Astrocyte (in vitro differentiated cells and primary cell): Measurements from ENCODE around the gene ACP6. TPM values are rescaled to one million over a fixed set of nuclear protein-coding genes. Genes with fewer than 3 reads are reported as not detected.
A peak's percentile ranks its signal among the peaks of the same experiment; 100 is the strongest.

Experiments used
- DNase-seq: peaks from one replicate; pipeline ENCODE4 v3.0.0-alpha.2; 2010; ENCODE audit warnings: low read depth
- FAIRE-seq: peaks from 2 replicates; lab custom pipeline; 2011; peaks lifted over from hg19 to GRCh38; lab: Jason Lieb, UNC
- H2AFZ ChIP-seq: 2 replicates; pipeline ENCODE4 v1.6.0; 2012; ENCODE audit warnings: low read depth, low read length, inconsistent platforms
- H3K27ac ChIP-seq: 2 replicates; pipeline ENCODE4 v1.5.1; 2011; ENCODE audit warnings: low read depth, low read length, inconsistent platforms
- H3K27me3 ChIP-seq: 2 replicates; pipeline ENCODE4 v1.6.0; 2011; ENCODE audit warnings: low read length, inconsistent platforms; ENCODE audit not compliant: insufficient read depth
- H3K36me3 ChIP-seq: 2 replicates; pipeline ENCODE4 v1.5.1; 2011; ENCODE audit warnings: low read length, inconsistent platforms; ENCODE audit not compliant: insufficient read depth
- H3K4me1 ChIP-seq: 2 replicates; pipeline ENCODE4 v1.5.1; 2011; ENCODE audit warnings: low read length, inconsistent platforms; ENCODE audit not compliant: insufficient read depth
- H3K4me2 ChIP-seq: 2 replicates; pipeline ENCODE4 v1.6.0; 2012; ENCODE audit warnings: low read length, inconsistent platforms
- H3K4me3 ChIP-seq: 2 replicates; pipeline ENCODE4 v1.5.1; 2011; ENCODE audit warnings: low read depth, mild to moderate bottlenecking, low read length, inconsistent platforms; ENCODE audit not compliant: insufficient read depth
- H3K79me2 ChIP-seq: 2 replicates; pipeline ENCODE4 v1.6.0; 2012; ENCODE audit warnings: mild to moderate bottlenecking, low read length, inconsistent platforms; ENCODE audit not compliant: insufficient read depth
- H3K9ac ChIP-seq: 2 replicates; pipeline ENCODE4 v1.6.0; 2012; ENCODE audit warnings: mild to moderate bottlenecking, low read length, inconsistent platforms
- H3K9me3 ChIP-seq: 2 replicates; pipeline ENCODE4 v1.5.1; 2012; ENCODE audit warnings: low read depth, mild to moderate bottlenecking, low read length, inconsistent platforms; ENCODE audit not compliant: insufficient read depth
- H4K20me1 ChIP-seq: 2 replicates; pipeline ENCODE4 v1.6.0; 2012; ENCODE audit warnings: low read length, inconsistent platforms; ENCODE audit not compliant: insufficient read depth
- H3K27ac Mint-ChIP-seq: one replicate; pipeline ENCODE4 v1.8.0; 2021; ENCODE audit warnings: mild to moderate bottlenecking, mixed read lengths; ENCODE audit not compliant: unreplicated experiment
- H3K27me3 Mint-ChIP-seq: one replicate; pipeline ENCODE4 v1.8.0; 2021; ENCODE audit warnings: low read depth, mixed read lengths; ENCODE audit not compliant: unreplicated experiment
- H3K36me3 Mint-ChIP-seq: one replicate; pipeline ENCODE4 v1.8.0; 2021; ENCODE audit warnings: low read depth, mixed read lengths; ENCODE audit not compliant: unreplicated experiment
- H3K4me1 Mint-ChIP-seq: one replicate; pipeline ENCODE4 v1.8.0; 2021; ENCODE audit warnings: low read depth, mixed read lengths; ENCODE audit not compliant: unreplicated experiment
- H3K4me3 Mint-ChIP-seq: one replicate; pipeline ENCODE4 v1.8.0; 2021; ENCODE audit warnings: mild to moderate bottlenecking, moderate library complexity, mixed read lengths; ENCODE audit not compliant: unreplicated experiment
- H3K9me3 Mint-ChIP-seq: one replicate; pipeline ENCODE4 v1.8.0; 2021; ENCODE audit warnings: mild to moderate bottlenecking, mixed read lengths; ENCODE audit not compliant: unreplicated experiment
- CTCF ChIP-seq: IDR thresholded peaks from 2 replicates; pipeline ENCODE4 v1.5.1; 2011; ENCODE audit warnings: low read depth, mild to moderate bottlenecking, inconsistent platforms, low read length, moderate library complexity; ENCODE audit not compliant: insufficient read depth
- EZH2 ChIP-seq: IDR thresholded peaks from 2 replicates; pipeline ENCODE4 v1.6.1; 2012; ENCODE audit warnings: mild to moderate bottlenecking, low read length, inconsistent platforms; ENCODE audit not compliant: insufficient read depth
- total RNA-seq: library from RNA; stranded (reverse); gene quantifications from 2 replicates; pipeline ENCODE4 v1.2.1, GENCODE V29; 2021

The ACP6 gene
- total RNA-seq, 1 donor from 2014 or later = 17.5 TPM

DNA sequence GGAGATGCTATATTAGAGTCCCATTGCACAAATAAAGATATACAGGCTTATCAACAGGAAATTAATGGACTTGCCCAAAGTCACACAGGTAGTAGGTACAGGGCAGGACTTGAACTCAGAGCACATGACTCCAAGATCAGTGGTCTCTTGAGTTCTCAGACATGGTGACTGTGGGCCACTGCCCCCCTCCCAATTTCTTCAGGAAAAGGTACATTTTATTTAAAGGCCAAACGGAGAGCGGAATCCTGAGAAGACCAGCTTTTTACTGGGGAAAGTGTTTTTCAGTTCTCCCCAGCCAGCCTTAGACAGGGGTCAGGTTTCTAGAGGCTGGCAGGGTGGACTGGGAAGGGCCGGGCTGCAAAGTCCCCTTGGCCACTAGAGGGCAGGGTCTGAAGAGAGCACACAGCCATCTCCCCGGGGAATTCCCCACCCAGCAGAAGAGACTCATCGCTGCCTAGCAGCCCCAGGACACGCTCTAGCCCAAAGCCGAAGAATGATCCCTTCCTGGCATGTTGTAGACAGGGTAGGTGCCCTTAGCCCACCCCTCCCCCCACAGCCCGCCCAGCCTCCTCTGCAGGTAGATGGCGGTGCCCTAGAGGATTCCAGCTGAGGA, 29.7 kb downstream of the ACP6 start:
- H3K4me3 ChIP-seq = no peak overlapping the region
- FAIRE-seq (no peak), DNase-seq (peak; percentile 56)
- no peaks in the 10 kb centered on the region for H3K79me2 ChIP-seq
- no peak overlapping the region for H3K4me3 Mint-ChIP-seq
- H3K4me1 ChIP-seq = no peaks in the 10 kb centered on the region
- H3K9me3 Mint-ChIP-seq = no peaks in the 10 kb centered on the region
- no peaks in the 10 kb centered on the region for H3K36me3 ChIP-seq
- H4K20me1 ChIP-seq = no peaks in the 10 kb centered on the region
- H3K9ac ChIP-seq = no peak overlapping the region
- H3K27ac Mint-ChIP-seq = no peak overlapping the region
- no peaks in the 10 kb centered on the region for H3K27me3 Mint-ChIP-seq
- TF ChIP-seq CTCF (peak; percentile 76), EZH2 (no peak)
- H2AFZ ChIP-seq = no peak overlapping the region
- peaks cover 7% of the 10 kb centered on the region for H3K36me3 Mint-ChIP-seq
- H3K9me3 ChIP-seq = no peaks in the 10 kb centered on the region
- no peaks in the 10 kb centered on the region for H3K4me1 Mint-ChIP-seq
- no peak overlapping the region for H3K4me2 ChIP-seq
- no peak overlapping the region for H3K27ac ChIP-seq
- H3K27me3 ChIP-seq = no peaks in the 10 kb centered on the region

- FAIRE-seq = no peak
- Histone ChIP-seq H3K36me3 (no peaks in the 10 kb centered on the region), H3K9me3 (no peaks in the 10 kb centered on the region), H3K79me2 (no peaks in the 10 kb centered on the region), H4K20me1 (no peaks in the 10 kb centered on the region), H3K27ac (no peak overlapping the region), H3K27me3 (no peaks in the 10 kb centered on the region), H3K9ac (no peak overlapping the region), H3K4me2 (no peak overlapping the region), H3K4me1 (no peaks in the 10 kb centered on the region), H3K4me3 (no peak overlapping the region), H2AFZ (no peak overlapping the region)
- no peak for DNase-seq
- no peak for TF ChIP-seq CTCF
- no peak for TF ChIP-seq EZH2
- H3K27me3 Mint-ChIP-seq = no peaks in the 10 kb centered on the region
- H3K36me3 Mint-ChIP-seq = peaks cover 2% of the 10 kb centered on the region
- H3K27ac Mint-ChIP-seq = no peak overlapping the region
- H3K4me3 Mint-ChIP-seq = no peak overlapping the region
- no peaks in the 10 kb centered on the region for H3K4me1 Mint-ChIP-seq
- H3K9me3 Mint-ChIP-seq = no peaks in the 10 kb centered on the region
These were observed 34.0 kb downstream of the ACP6 start for GRCh38 chr1:147636314-147636713.

GRCh38 chr1:147635342-147635741, 35.0 kb downstream of the ACP6 start:
- FAIRE-seq (no peak), DNase-seq (no peak)
- H4K20me1 ChIP-seq = no peaks in the 10 kb centered on the region
- H3K4me3 ChIP-seq = no peak overlapping the region
- H3K9me3 ChIP-seq = no peaks in the 10 kb centered on the region
- H3K27me3 ChIP-seq = no peaks in the 10 kb centered on the region
- no peaks in the 10 kb centered on the region for H3K4me1 ChIP-seq
- Mint-ChIP-seq H3K4me1 (no peaks in the 10 kb centered on the region), H3K4me3 (peak overlapping the region; percentile 8), H3K27me3 (no peaks in the 10 kb centered on the region), H3K36me3 (peaks cover 2% of the 10 kb centered on the region), H3K27ac (no peak overlapping the region), H3K9me3 (no peaks in the 10 kb centered on the region)
- no peaks in the 10 kb centered on the region for H3K36me3 ChIP-seq
- no peak overlapping the region for H3K9ac ChIP-seq
- H3K79me2 ChIP-seq = no peaks in the 10 kb centered on the region
- no peak for TF ChIP-seq CTCF
- TF ChIP-seq EZH2 = no peak
- H2AFZ ChIP-seq = no peak overlapping the region
- no peak overlapping the region for H3K4me2 ChIP-seq
- no peak overlapping the region for H3K27ac ChIP-seq
